Calu3 (cell line): Measurements from ENCODE around the gene FRAS1. TPM values are rescaled to one million over a fixed set of nuclear protein-coding genes. Genes with fewer than 3 reads are reported as not detected.

Experiments
- BruUV-seq: library from RNA; stranded (reverse); fragments of 400-500 nt; replicated peaks from 2 replicates; lab custom pipeline; 2021; lab: Mats Ljungman, UMichigan
- CTCF ChIA-PET: fragments of 300-600 bp; sonication (Branson Sonifier 250); formaldehyde crosslinking; loops from one replicate; lab custom pipeline; 2022; ENCODE audit warnings: antibody characterized with exemption; lab: Charles Lee
- DNase-seq: peaks from one replicate; pipeline ENCODE4 v3.0.0; 2022
- H3K27ac Mint-ChIP-seq: one replicate; pipeline ENCODE4 v1.8.0; 2022; ENCODE audit warnings: mixed read lengths; ENCODE audit not compliant: unreplicated experiment
- H3K27me3 Mint-ChIP-seq: one replicate; pipeline ENCODE4 v1.8.0; 2022; ENCODE audit warnings: mixed read lengths; ENCODE audit not compliant: unreplicated experiment
- H3K36me3 Mint-ChIP-seq: one replicate; pipeline ENCODE4 v1.8.0; 2022; ENCODE audit warnings: mild to moderate bottlenecking, moderate library complexity, mixed read lengths; ENCODE audit not compliant: insufficient read depth, unreplicated experiment
- H3K4me1 Mint-ChIP-seq: one replicate; pipeline ENCODE4 v1.8.0; 2022; ENCODE audit warnings: mild to moderate bottlenecking, low read depth, mixed read lengths; ENCODE audit not compliant: unreplicated experiment
- H3K4me3 Mint-ChIP-seq: one replicate; pipeline ENCODE4 v1.8.0; 2022; ENCODE audit warnings: mild to moderate bottlenecking, low read depth, moderate library complexity, mixed read lengths; ENCODE audit not compliant: unreplicated experiment
- H3K9me3 Mint-ChIP-seq: one replicate; pipeline ENCODE4 v1.8.0; 2022; ENCODE audit warnings: low read depth, mixed read lengths; ENCODE audit not compliant: unreplicated experiment
- CTCF ChIP-seq: fragments of 200-600 bp; IDR thresholded peaks from one replicate; pipeline ENCODE4 v1.8.0; 2022; ENCODE audit warnings: antibody characterized with exemption; ENCODE audit not compliant: unreplicated experiment
- intact Hi-C: fragments of 100-400 bp; cut with micrococcal nuclease; formaldehyde crosslinking; loops from one replicate; pipeline ENCODE4 v1.10.0; 2022; ENCODE audit not compliant: unreplicated experiment
- total RNA-seq: library from RNA; stranded (reverse); gene quantifications from 2 replicates; pipeline ENCODE4 v1.2.3, GENCODE V29; 2022

Gene FRAS1
- total RNA-seq, 1 experiment from 2014 or later, result 29.4 TPM

GRCh38 chr4:78423790-78424189 lies 366.7 kb downstream of the FRAS1 start:
- H3K4me1 Mint-ChIP-seq, result peaks cover 40% of the 10 kb centered on the region
- BruUV-seq, result no TSS peak
- no peaks in the 10 kb centered on the region for H3K27me3 Mint-ChIP-seq
- no peak for TF ChIP-seq CTCF
- no peak for DNase-seq
- no peaks in the 10 kb centered on the region for H3K36me3 Mint-ChIP-seq
- CTCF ChIA-PET, result interaction anchor here (0.6 kb wide), 2 partner anchors 299 to 379 kb away, joined by 3 read pairs; no protein-coding TSS in a partner anchor
- no peak overlapping the region for H3K4me3 Mint-ChIP-seq
- H3K9me3 Mint-ChIP-seq, result no peaks in the 10 kb centered on the region
- intact Hi-C loops, result loop anchor here (10.0 kb wide), 1 partner anchor 91 kb away; no protein-coding TSS in a partner anchor
- H3K27ac Mint-ChIP-seq, result no peak overlapping the region

GRCh38 chr4:78424461-78424860 lies 367.3 kb downstream of the FRAS1 start:
- no peak for TF ChIP-seq CTCF
- no peaks in the 10 kb centered on the region for H3K36me3 Mint-ChIP-seq
- BruUV-seq, result no TSS peak
- intact Hi-C loops, result loop anchor here (10.0 kb wide), 1 partner anchor 90 kb away; no protein-coding TSS in a partner anchor
- H3K27me3 Mint-ChIP-seq, result no peaks in the 10 kb centered on the region
- DNase-seq, result no peak
- H3K4me1 Mint-ChIP-seq, result peaks cover 40% of the 10 kb centered on the region
- CTCF ChIA-PET, result interaction anchor here (0.6 to 1.2 kb wide), 4 partner anchors 15 to 380 kb away, joined by 3 to 4 read pairs (median 4); no protein-coding TSS in a partner anchor
- no peaks in the 10 kb centered on the region for H3K9me3 Mint-ChIP-seq
- no peak overlapping the region for H3K27ac Mint-ChIP-seq
- no peak overlapping the region for H3K4me3 Mint-ChIP-seq

- Mint-ChIP-seq H3K27ac (peak overlapping the region; percentile 33), H3K36me3 (no peaks in the 10 kb centered on the region), H3K4me3 (no peak overlapping the region), H3K27me3 (no peaks in the 10 kb centered on the region), H3K9me3 (no peaks in the 10 kb centered on the region), H3K4me1 (peaks cover 32% of the 10 kb centered on the region)
- intact Hi-C loops, result loop anchor here (10.0 kb wide), 1 partner anchor 88 kb away; no protein-coding TSS in a partner anchor
- BruUV-seq, result no TSS peak
- TF ChIP-seq CTCF, result no peak
- CTCF ChIA-PET, result interaction anchor here (0.6 to 1.2 kb wide), 5 partner anchors 86 to 513 kb away, joined by 3 read pairs; no protein-coding TSS in a partner anchor
- DNase-seq, result peak; percentile 19
Measured at GRCh38 chr4:78426972-78427371, 369.8 kb downstream of the FRAS1 start.

GRCh38 chr4:78428996-78429395 lies 371.9 kb downstream of the FRAS1 start:
- H3K36me3 Mint-ChIP-seq, result no peaks in the 10 kb centered on the region
- no peaks in the 10 kb centered on the region for H3K9me3 Mint-ChIP-seq
- intact Hi-C loops, result loop anchor here (10.0 kb wide), 1 partner anchor 86 kb away; no protein-coding TSS in a partner anchor
- no peak for TF ChIP-seq CTCF
- H3K4me3 Mint-ChIP-seq, result no peak overlapping the region
- no TSS peak for BruUV-seq
- CTCF ChIA-PET, result no interaction called here
- H3K27ac Mint-ChIP-seq, result no peak overlapping the region
- no peak for DNase-seq
- H3K4me1 Mint-ChIP-seq, result peaks cover 23% of the 10 kb centered on the region
- no peaks in the 10 kb centered on the region for H3K27me3 Mint-ChIP-seq
